CD4-positive, alpha-beta memory T cell (primary cell): Measurements from ENCODE around the gene BMPR1B. TPM values are rescaled to one million over a fixed set of nuclear protein-coding genes. Genes with fewer than 3 reads are reported as not detected.

Experiments used
- CTCF ChIA-PET: fragments of 350-600 bp; sonication (Branson Sonifier 250); formaldehyde crosslinking; loops from one replicate; lab custom pipeline; 2021; ENCODE audit warnings: inconsistent platforms; ENCODE audit not compliant: partially characterized antibody; lab: Charles Lee
- POLR2A ChIA-PET: fragments of 350-600 bp; sonication (Branson Sonifier 250); formaldehyde crosslinking; loops from one replicate; lab custom pipeline; 2021; ENCODE audit not compliant: partially characterized antibody; lab: Charles Lee
- DNase-seq, 5 donors: peaks; one replicate each; pipeline versions ENCODE4 v3.0.0 to v3.0.0-alpha.2; 2020 to 2022; ENCODE audit warnings: mixed read lengths in 1 of 5
- H3K27ac ChIP-seq: one replicate; pipeline ENCODE4 v1.7.0; 2013; ENCODE audit warnings: low read depth, low read length
- H3K27me3 ChIP-seq: 2 replicates; pipeline ENCODE4 v1.7.0; 2013; ENCODE audit warnings: mild to moderate bottlenecking, low read length, moderate library complexity; ENCODE audit not compliant: insufficient read depth
- H3K36me3 ChIP-seq: 2 replicates; pipeline ENCODE4 v1.7.0; 2013; ENCODE audit warnings: mild to moderate bottlenecking, low read length, moderate library complexity; ENCODE audit not compliant: insufficient read depth
- H3K4me1 ChIP-seq: 2 replicates; pipeline ENCODE4 v1.7.0; 2013; ENCODE audit warnings: mild to moderate bottlenecking, low read length, moderate library complexity; ENCODE audit not compliant: insufficient read depth
- H3K4me3 ChIP-seq, 2 donors: one replicate each; pipeline ENCODE4 v1.7.0; 2013; ENCODE audit warnings: low read length in 2 of 2, mild to moderate bottlenecking in 1 of 2
- H3K9me3 ChIP-seq, 2 donors: one replicate each; pipeline ENCODE4 v1.7.0; 2013; ENCODE audit warnings: low read length in 2 of 2, control low read depth in 1 of 2; ENCODE audit not compliant: control insufficient read depth in 1 of 2
- H3K27ac Mint-ChIP-seq, 7 donors: one replicate each; pipeline ENCODE4 v1.8.0; 2020 to 2021; ENCODE audit warnings: mixed read lengths in 7 of 7, mild to moderate bottlenecking in 6 of 7, inconsistent platforms in 3 of 7, moderate library complexity in 3 of 7
- H3K27me3 Mint-ChIP-seq, 2 donors: one replicate each; pipeline ENCODE4 v1.8.0; 2020 to 2021; ENCODE audit warnings: mixed read lengths in 2 of 2
- H3K36me3 Mint-ChIP-seq, 2 donors: one replicate each; pipeline ENCODE4 v1.8.0; 2020 to 2021; ENCODE audit warnings: mixed read lengths in 2 of 2, inconsistent platforms in 1 of 2, mild to moderate bottlenecking in 1 of 2
- H3K4me1 Mint-ChIP-seq, 4 donors: one replicate each; pipeline ENCODE4 v1.8.0; 2020 to 2021; ENCODE audit warnings: mixed read lengths in 4 of 4, mild to moderate bottlenecking in 1 of 4
- H3K4me3 Mint-ChIP-seq, 8 donors: one replicate each; pipeline ENCODE4 v1.8.0; 2020 to 2021; ENCODE audit warnings: mixed read lengths in 8 of 8, mild to moderate bottlenecking in 7 of 8, moderate library complexity in 6 of 8, inconsistent platforms in 3 of 8
- H3K9me3 Mint-ChIP-seq, 8 donors: one replicate each; pipeline ENCODE4 v1.8.0; 2020 to 2021; ENCODE audit warnings: mixed read lengths in 8 of 8, mild to moderate bottlenecking in 5 of 8, inconsistent platforms in 3 of 8, moderate library complexity in 1 of 8
- intact Hi-C: fragments of 100-400 bp; cut with micrococcal nuclease; formaldehyde crosslinking; loops from one replicate; pipeline ENCODE4 v1.15.1; 2023
- polyA plus RNA-seq, 2 donors: library from polyadenylated mRNA; unstranded; fragments of 300-500 nt; fragmentation: Illumina TruSeq; gene quantifications; one replicate each; pipeline ENCODE4 v1.2.3, GENCODE V29; 2021
- total RNA-seq, 2 experiments: library from RNA; stranded (reverse); gene quantifications; one replicate each; pipeline ENCODE4 v1.2.3, GENCODE V29; 2021

Gene BMPR1B
- total and polyA plus RNA-seq, 4 experiments from 2014 or later = 0.17 TPM; not detected in 3

DNA sequence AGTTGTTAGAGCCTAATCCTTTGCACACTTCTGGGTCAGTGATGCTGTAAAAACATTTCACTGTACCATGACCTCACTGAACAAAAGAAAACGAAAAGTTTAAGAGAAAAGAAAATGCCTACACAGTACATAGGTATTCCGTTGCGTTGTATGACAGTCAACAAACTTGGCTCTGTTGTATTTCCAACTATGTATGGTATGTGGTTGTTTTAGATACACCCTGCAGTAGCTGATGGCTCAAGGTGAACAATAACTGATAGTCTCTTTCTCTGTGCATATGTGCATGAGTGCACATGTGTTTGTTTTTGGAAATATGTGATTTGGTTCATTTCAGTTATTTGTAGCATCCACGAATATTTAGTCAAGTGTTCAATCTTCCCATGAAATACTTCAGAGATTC is 176.0 kb downstream of the BMPR1B start:
- Histone ChIP-seq H3K27me3 (no peaks in the 10 kb centered on the region), H3K27ac (no peak overlapping the region), H3K4me1 (no peaks in the 10 kb centered on the region), H3K36me3 (no peaks in the 10 kb centered on the region), H3K9me3 (no peaks in the 10 kb centered on the region), H3K4me3 (no peak overlapping the region)
- H3K9me3 Mint-ChIP-seq = no peaks in the 10 kb centered on the region
- CTCF ChIA-PET = no interaction called here
- H3K4me1 Mint-ChIP-seq = no peaks in the 10 kb centered on the region
- DNase-seq = no peak
- intact Hi-C loops = no loop called here
- no peak overlapping the region for H3K4me3 Mint-ChIP-seq
- POLR2A ChIA-PET = no interaction called here
- H3K27ac Mint-ChIP-seq = no peak overlapping the region
- H3K27me3 Mint-ChIP-seq = peaks cover 0 to 4% of the 10 kb centered on the region in 2 donors
- no peaks in the 10 kb centered on the region for H3K36me3 Mint-ChIP-seq

DNA sequence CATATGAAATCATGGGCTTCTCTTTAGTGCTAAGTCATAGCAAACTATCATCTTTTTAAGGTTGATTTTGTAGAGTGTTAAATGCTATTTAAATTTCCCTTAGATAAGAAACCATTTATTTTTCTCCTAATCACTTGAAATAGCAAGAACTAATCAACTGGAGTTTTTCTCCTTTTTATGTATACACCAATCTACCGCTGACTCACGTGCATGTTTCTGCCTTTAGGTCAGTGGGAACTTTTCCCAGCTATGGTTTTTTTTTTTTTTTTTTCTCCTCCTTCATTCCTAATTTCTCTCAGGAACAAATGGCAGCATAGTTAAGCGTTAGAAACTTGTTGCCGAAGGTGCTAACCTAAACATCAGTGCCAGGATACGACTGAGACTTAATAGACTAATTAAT is 176.4 kb downstream of the BMPR1B start:
- Mint-ChIP-seq H3K36me3 (no peaks in the 10 kb centered on the region), H3K9me3 (no peaks in the 10 kb centered on the region), H3K4me1 (no peaks in the 10 kb centered on the region), H3K27ac (no peak overlapping the region), H3K4me3 (no peak overlapping the region), H3K27me3 (peaks cover 0 to 4% of the 10 kb centered on the region in 2 donors)
- H3K27ac ChIP-seq = no peak overlapping the region
- H3K27me3 ChIP-seq = no peaks in the 10 kb centered on the region
- DNase-seq = no peak
- H3K4me3 ChIP-seq = no peak overlapping the region
- no peaks in the 10 kb centered on the region for H3K36me3 ChIP-seq
- ChIA-PET CTCF (no interaction called here), POLR2A (no interaction called here)
- intact Hi-C loops = no loop called here
- no peaks in the 10 kb centered on the region for H3K4me1 ChIP-seq
- no peaks in the 10 kb centered on the region for H3K9me3 ChIP-seq

- Mint-ChIP-seq H3K4me3 (no peak overlapping the region), H3K4me1 (no peaks in the 10 kb centered on the region), H3K27ac (no peak overlapping the region), H3K27me3 (peaks cover 0 to 4% of the 10 kb centered on the region in 2 donors), H3K36me3 (no peaks in the 10 kb centered on the region), H3K9me3 (no peaks in the 10 kb centered on the region)
- Histone ChIP-seq H3K36me3 (no peaks in the 10 kb centered on the region), H3K27ac (no peak overlapping the region), H3K4me3 (no peak overlapping the region), H3K27me3 (no peaks in the 10 kb centered on the region), H3K4me1 (no peaks in the 10 kb centered on the region), H3K9me3 (no peaks in the 10 kb centered on the region)
- no peak for DNase-seq
- CTCF ChIA-PET = no interaction called here
- POLR2A ChIA-PET = no interaction called here
- intact Hi-C loops = no loop called here
Measured at GRCh38 chr4:94934864-94935263, 177.1 kb downstream of the BMPR1B start.

DNA sequence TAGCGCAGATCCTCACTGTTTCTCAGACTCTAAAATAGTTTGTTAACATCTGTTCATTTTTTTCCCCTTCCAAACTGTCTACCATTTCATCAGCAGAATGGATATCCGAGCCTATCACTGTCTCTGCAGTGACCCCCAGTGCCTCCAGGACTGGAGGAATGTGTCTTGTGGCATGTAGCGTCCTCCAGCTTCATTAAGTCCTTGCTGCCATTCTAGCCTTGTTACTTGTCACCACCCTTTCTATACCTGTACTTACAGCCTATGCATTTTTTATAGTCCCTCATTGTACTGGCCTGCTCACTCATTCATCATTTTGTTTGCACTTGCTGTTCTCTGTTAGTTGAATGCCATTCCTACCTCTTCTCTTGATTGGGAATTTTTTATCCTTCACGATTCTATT is 179.1 kb downstream of the BMPR1B start:
- Histone ChIP-seq H3K4me3 (no peak overlapping the region), H3K27me3 (no peaks in the 10 kb centered on the region), H3K27ac (no peak overlapping the region), H3K9me3 (no peaks in the 10 kb centered on the region), H3K4me1 (no peaks in the 10 kb centered on the region), H3K36me3 (no peaks in the 10 kb centered on the region)
- CTCF ChIA-PET = no interaction called here
- H3K27me3 Mint-ChIP-seq = peaks cover 0 to 4% of the 10 kb centered on the region in 2 donors
- no peaks in the 10 kb centered on the region for H3K36me3 Mint-ChIP-seq
- H3K4me1 Mint-ChIP-seq = no peaks in the 10 kb centered on the region
- intact Hi-C loops = no loop called here
- POLR2A ChIA-PET = no interaction called here
- no peak for DNase-seq
- no peak overlapping the region for H3K27ac Mint-ChIP-seq
- no peak overlapping the region for H3K4me3 Mint-ChIP-seq
- no peaks in the 10 kb centered on the region for H3K9me3 Mint-ChIP-seq

DNA sequence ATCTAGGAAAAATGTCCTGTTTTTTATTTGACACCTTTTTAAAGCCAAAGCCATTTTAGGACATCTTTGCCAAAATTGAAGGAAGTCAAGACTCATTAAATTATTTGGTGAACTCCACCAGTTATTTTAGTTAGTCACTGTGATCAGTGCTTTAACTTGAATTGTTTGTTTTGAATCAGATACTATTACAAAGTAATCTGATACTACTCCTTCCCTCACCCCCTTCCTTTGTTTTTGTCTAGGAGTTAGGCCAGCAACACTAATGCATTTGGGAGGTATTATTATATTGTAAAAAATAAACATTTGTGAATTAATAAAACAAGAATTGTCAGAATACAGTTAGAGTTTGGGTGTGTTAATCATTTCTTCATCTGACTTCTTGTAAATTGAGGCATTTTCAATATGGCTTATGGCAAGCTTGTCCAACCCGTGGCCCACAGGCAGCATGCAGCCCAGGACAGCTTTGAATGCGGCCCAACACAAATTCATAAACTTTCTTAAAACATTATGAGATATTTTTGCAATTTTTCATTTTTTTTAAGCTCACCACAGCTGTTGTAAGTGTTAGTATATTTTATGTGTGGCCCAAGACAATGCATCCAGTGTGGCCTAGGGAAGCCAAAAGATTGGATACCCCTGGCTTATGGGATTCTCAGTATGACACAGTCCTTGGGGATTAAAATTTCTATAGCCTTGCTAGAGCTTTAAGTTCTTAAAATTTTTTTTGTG is 182.2 kb downstream of the BMPR1B start:
- CTCF ChIA-PET = no interaction called here
- intact Hi-C loops = no loop called here

GRCh38 chr4:94940520-94940908 is 182.8 kb downstream of the BMPR1B start:
- intact Hi-C loops = no loop called here
- H3K4me3 Mint-ChIP-seq = no peak overlapping the region
- Histone ChIP-seq H3K4me3 (no peak overlapping the region), H3K9me3 (no peaks in the 10 kb centered on the region), H3K36me3 (no peaks in the 10 kb centered on the region), H3K4me1 (no peaks in the 10 kb centered on the region), H3K27me3 (no peaks in the 10 kb centered on the region), H3K27ac (no peak overlapping the region)
- H3K27me3 Mint-ChIP-seq = peaks cover 0 to 3% of the 10 kb centered on the region in 2 donors
- no peak for DNase-seq
- ChIA-PET CTCF (no interaction called here), POLR2A (no interaction called here)
- no peak overlapping the region for H3K27ac Mint-ChIP-seq
- no peaks in the 10 kb centered on the region for H3K4me1 Mint-ChIP-seq
- no peaks in the 10 kb centered on the region for H3K9me3 Mint-ChIP-seq
- H3K36me3 Mint-ChIP-seq = no peaks in the 10 kb centered on the region

More for the DNA sequence above, 182.2 kb downstream of the BMPR1B start:
- Mint-ChIP-seq H3K36me3 (no peaks in the 10 kb centered on the region), H3K27me3 (peaks cover 0 to 4% of the 10 kb centered on the region in 2 donors), H3K4me1 (no peaks in the 10 kb centered on the region), H3K9me3 (no peaks in the 10 kb centered on the region), H3K27ac (no peak overlapping the region), H3K4me3 (no peak overlapping the region)
- H3K27ac ChIP-seq = no peak overlapping the region
- no peaks in the 10 kb centered on the region for H3K27me3 ChIP-seq
- no peaks in the 10 kb centered on the region for H3K9me3 ChIP-seq
- H3K4me1 ChIP-seq = no peaks in the 10 kb centered on the region
- POLR2A ChIA-PET = no interaction called here
- no peak overlapping the region for H3K4me3 ChIP-seq
- H3K36me3 ChIP-seq = no peaks in the 10 kb centered on the region
- no peak for DNase-seq

DNA sequence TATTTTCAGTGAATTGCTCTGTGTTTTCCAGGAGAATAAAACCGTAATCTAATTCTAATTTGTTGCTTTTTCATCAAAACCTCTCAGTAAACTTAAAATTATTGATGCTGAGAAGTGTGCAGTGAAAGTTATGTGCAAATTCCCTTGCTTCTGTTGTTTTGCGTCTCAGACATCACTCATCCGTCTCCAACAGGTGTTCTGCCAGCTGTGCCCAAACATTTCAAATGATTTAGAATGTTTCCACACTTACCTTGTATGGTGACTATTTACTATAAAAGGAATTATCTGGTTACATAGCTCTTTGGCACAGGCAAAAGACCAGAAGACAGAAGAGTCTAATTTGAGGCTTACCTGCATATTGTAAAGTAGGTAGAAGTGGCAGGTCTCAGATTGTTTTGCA is 184.0 kb downstream of the BMPR1B start:
- Histone ChIP-seq H3K27ac (no peak overlapping the region), H3K4me1 (no peaks in the 10 kb centered on the region), H3K36me3 (no peaks in the 10 kb centered on the region), H3K27me3 (no peaks in the 10 kb centered on the region), H3K4me3 (no peak overlapping the region), H3K9me3 (no peaks in the 10 kb centered on the region)
- Mint-ChIP-seq H3K27ac (no peak overlapping the region), H3K4me3 (no peak overlapping the region), H3K4me1 (no peaks in the 10 kb centered on the region), H3K27me3 (peaks cover 0 to 3% of the 10 kb centered on the region in 2 donors), H3K36me3 (no peaks in the 10 kb centered on the region), H3K9me3 (no peaks in the 10 kb centered on the region)
- ChIA-PET POLR2A (no interaction called here), CTCF (no interaction called here)
- DNase-seq = no peak
- intact Hi-C loops = no loop called here
